Measurements from ENCODE around the gene SPATA9. TPM values are rescaled to one million over a fixed set of nuclear protein-coding genes. Genes with fewer than 3 reads are reported as not detected.

The SPATA9 gene
- total and polyA plus RNA-seq, 9 of the 15 experiments (the other 6 are each of a cell fraction or from before 2014, with no cell fraction given) = 0.16 to 5.5 (median 0.39) TPM; not detected in 3

DNA sequence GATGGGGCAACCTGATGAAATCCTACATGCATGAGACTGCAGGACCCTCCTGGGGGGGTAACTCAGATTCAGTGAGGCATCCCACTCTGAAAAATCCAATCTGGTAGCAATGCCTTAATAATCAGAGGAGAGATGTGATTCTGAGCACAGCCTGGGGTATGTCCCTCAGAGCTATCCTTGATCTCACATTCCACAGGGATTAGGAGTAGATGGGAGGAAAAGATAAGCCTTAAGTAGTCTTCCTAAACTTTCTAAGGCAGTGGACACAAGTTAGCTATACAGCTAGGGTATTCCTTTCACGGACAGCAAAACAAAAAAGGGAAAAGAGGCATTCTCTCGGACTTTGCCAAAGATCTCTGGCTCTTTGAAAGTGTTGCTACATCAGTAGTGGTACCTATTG, 3.9 kb upstream of the SPATA9 start:
- no peaks in the 10 kb centered on the region for H3K9me3 ChIP-seq (replicated peaks; ENCODE audit: control insufficient read depth, insufficient read depth, low read depth, low read length)
- no peaks in the 10 kb centered on the region for H3K36me3 ChIP-seq (ENCODE audit: control insufficient read depth, insufficient read depth, low read length)
- no peak overlapping the region for H2AFZ ChIP-seq (ENCODE audit: low read depth, low read length)
- no peak overlapping the region for H3K9ac ChIP-seq (ENCODE audit: insufficient read depth in 1 of 2, low read depth in 2 of 2, low read length in 2 of 2)
- 0 out of 2 replicates have a peak, but pooled peaks have one; percentile 18 for TF ChIP-seq ZBTB2 (IDR thresholded peaks at IDR 0.05)
- no peak for TF ChIP-seq RNF2 (IDR thresholded peaks at IDR 0.05)
- CTCF ChIA-PET (ENCODE audit: low intra/inter-chr PET ratio) = no interaction called here
- H3K79me2 ChIP-seq (ENCODE audit: control insufficient read depth, insufficient read depth, low read length) = no peaks in the 10 kb centered on the region
- intact Hi-C loops (cut with micrococcal nuclease) = no loop called here
- H3K4me1 ChIP-seq (replicated peaks in 1 of 2; ENCODE audit: control insufficient read depth in 2 of 2, insufficient read depth in 2 of 2, low read length in 2 of 2) = no peaks in the 10 kb centered on the region
- no peak for DNase-seq (ENCODE audit: extremely low read depth in 1 of 4, low spot score in 3 of 4)
- no peak overlapping the region for H3K4me2 ChIP-seq (ENCODE audit: insufficient read depth, low read length)
- no peaks in the 10 kb centered on the region for H4K20me1 ChIP-seq (replicated peaks; ENCODE audit: control insufficient read depth, insufficient read depth, low read length)
- no peak overlapping the region for H3K4me3 ChIP-seq
- WGBS (ENCODE audit: insufficient coverage, low coverage, missing lambda C conversion rate) = 4% methylated on average over 2 of the region's 2 CpGs
- no peak for FAIRE-seq
- in situ Hi-C loops (cut with MboI) = no loop called here
- no TSS peak for BruUV-seq (replicated peaks)
- H3K27ac ChIP-seq (ENCODE audit: extremely low read depth, low read depth, low read length) = no peak overlapping the region
- POLR2A ChIA-PET = interaction anchor here (0.6 to 1.1 kb wide), 2 partner anchors 16 to 40 kb away, joined by 3 read pairs; no protein-coding TSS in a partner anchor
- no peaks in the 10 kb centered on the region for H3K27me3 ChIP-seq (ENCODE audit: control insufficient read depth in 2 of 2, insufficient read depth in 2 of 2, low read length in 2 of 2)
- ATAC-seq = no peak
- H3K9me1 ChIP-seq (ENCODE audit: control insufficient read depth, insufficient read depth, low read length) = no peaks in the 10 kb centered on the region

GRCh38 chr5:95684361-95684760, 1.6 kb upstream of the SPATA9 start:
- BruUV-seq (replicated peaks) = no TSS peak
- no peak for ATAC-seq
- Histone ChIP-seq H3K79me2 (ENCODE audit: control insufficient read depth, insufficient read depth, low read length) (no peaks in the 10 kb centered on the region), H3K36me3 (ENCODE audit: control insufficient read depth, insufficient read depth, low read length) (no peaks in the 10 kb centered on the region; the same call in 2 of the 3 replicates), H3K4me3 (no peak overlapping the region), H3K9ac (ENCODE audit: insufficient read depth in 1 of 2, low read depth in 2 of 2, low read length in 2 of 2) (no peak overlapping the region), H2AFZ (ENCODE audit: low read depth, low read length) (peak overlapping the region; percentile 27), H4K20me1 (replicated peaks; ENCODE audit: control insufficient read depth, insufficient read depth, low read length) (no peaks in the 10 kb centered on the region), H3K27ac (ENCODE audit: extremely low read depth, low read depth, low read length) (no peak overlapping the region), H3K9me1 (ENCODE audit: control insufficient read depth, insufficient read depth, low read length) (no peaks in the 10 kb centered on the region), H3K4me1 (replicated peaks in 1 of 2; ENCODE audit: control insufficient read depth in 2 of 2, insufficient read depth in 2 of 2, low read length in 2 of 2) (peaks cover 0 to 8% of the 10 kb centered on the region in 2 experiments; a peak in 2 of 5 replicates), H3K4me2 (ENCODE audit: insufficient read depth, low read length) (no peak overlapping the region; the same call in 1 of the 2 replicates), H3K27me3 (ENCODE audit: control insufficient read depth in 2 of 2, insufficient read depth in 2 of 2, low read length in 2 of 2) (no peaks in the 10 kb centered on the region), H3K9me3 (replicated peaks; ENCODE audit: control insufficient read depth, insufficient read depth, low read depth, low read length) (no peaks in the 10 kb centered on the region)
- in situ Hi-C loops (cut with MboI) (no loop called here), intact Hi-C loops (cut with micrococcal nuclease) (no loop called here)
- WGBS (ENCODE audit: insufficient coverage, low coverage, missing lambda C conversion rate) = 27% methylated on average over 2 of the region's 2 CpGs
- no peak for TF ChIP-seq KAT8 (IDR thresholded peaks at IDR 0.05; ENCODE audit: low read depth)
- no peak for TF ChIP-seq DMBX1 (CRISPR knock-in tag; IDR thresholded peaks at IDR 0.05; ENCODE audit: borderline replicate concordance)
- no peak for TF ChIP-seq POLR2AphosphoS2 (IDR thresholded peaks at IDR 0.05; ENCODE audit: low read length)
- no peak for TF ChIP-seq CBFA2T3 (IDR thresholded peaks at IDR 0.05)
- no peak for TF ChIP-seq CHD1 (IDR thresholded peaks at IDR 0.05; ENCODE audit: low read length)
- ChIA-PET CTCF (ENCODE audit: low intra/inter-chr PET ratio) (no interaction called here), POLR2A (no interaction called here)
- DNase-seq (ENCODE audit: extremely low read depth in 1 of 4, low spot score in 3 of 4) = no peak
- no peak for FAIRE-seq
